Skin epidermis (tissue), 12 donors: Measurements from ENCODE around the gene COG3.

Experiments
- H3K27ac ChIP-seq, 21 experiments: fragments of 200-600 bp; sonication (generic) in 11 of 21; one replicate each; pipeline ENCODE4 v1.5.0; 2020; ENCODE audit warnings: mild to moderate bottlenecking in 3 of 21, inconsistent platforms in 2 of 21, moderate library complexity in 2 of 21
- H3K4me3 ChIP-seq, 7 experiments: fragments of 200-600 bp; sonication (generic) in 2 of 7; one replicate each; pipeline ENCODE4 v1.5.0; 2020; ENCODE audit warnings: inconsistent platforms in 2 of 7, mild to moderate bottlenecking in 2 of 7, moderate library complexity in 1 of 7

Gene COG3

GRCh38 chr13:45540195-45540594, 75.5 kb downstream of the COG3 start:
- H3K27ac ChIP-seq, result no peak overlapping the region

GRCh38 chr13:45540864-45541263, 76.1 kb downstream of the COG3 start:
- no peak overlapping the region for H3K4me3 ChIP-seq
- no peak overlapping the region for H3K27ac ChIP-seq

More at GRCh38 chr13:45540195-45540594, 75.5 kb downstream of the COG3 start:
- no peak overlapping the region for H3K4me3 ChIP-seq

GRCh38 chr13:45541806-45542205, 77.1 kb downstream of the COG3 start:
- no peak overlapping the region for H3K4me3 ChIP-seq
- H3K27ac ChIP-seq, result no peak overlapping the region

GRCh38 chr13:45542391-45542790, 77.7 kb downstream of the COG3 start:
- H3K27ac ChIP-seq, result no peak overlapping the region
- no peak overlapping the region for H3K4me3 ChIP-seq

GRCh38 chr13:45542878-45543277, 78.1 kb downstream of the COG3 start:
- no peak overlapping the region for H3K27ac ChIP-seq
- H3K4me3 ChIP-seq, result no peak overlapping the region

GRCh38 chr13:45544520-45544919, 79.8 kb downstream of the COG3 start:
- no peak overlapping the region for H3K27ac ChIP-seq
- no peak overlapping the region for H3K4me3 ChIP-seq

- H3K4me3 ChIP-seq, result no peak overlapping the region
- no peak overlapping the region for H3K27ac ChIP-seq
Measured at GRCh38 chr13:45545686-45546409, 81.1 kb downstream of the COG3 start.

GRCh38 chr13:45546410-45546765, 81.6 kb downstream of the COG3 start:
- H3K4me3 ChIP-seq, result no peak overlapping the region

GRCh38 chr13:45548281-45548680, 83.5 kb downstream of the COG3 start:
- Histone ChIP-seq H3K4me3 (no peak overlapping the region), H3K27ac (no peak overlapping the region)

More at GRCh38 chr13:45546410-45546765, 81.6 kb downstream of the COG3 start:
- no peak overlapping the region for H3K27ac ChIP-seq

GRCh38 chr13:45554604-45555109, 89.9 kb downstream of the COG3 start:
- no peak overlapping the region for H3K27ac ChIP-seq
- H3K4me3 ChIP-seq, result no peak overlapping the region

GRCh38 chr13:45564133-45564776, 99.5 kb downstream of the COG3 start:
- Histone ChIP-seq H3K4me3 (no peak overlapping the region), H3K27ac (no peak overlapping the region)

GRCh38 chr13:45565331-45565730, 100.6 kb downstream of the COG3 start:
- no peak overlapping the region for H3K4me3 ChIP-seq
- H3K27ac ChIP-seq, result no peak overlapping the region

- no peak overlapping the region for H3K4me3 ChIP-seq
- H3K27ac ChIP-seq, result no peak overlapping the region
Measured at GRCh38 chr13:45575146-45575829, 110.5 kb downstream of the COG3 start.

GRCh38 chr13:45575830-45576180, 111.1 kb downstream of the COG3 start:
- Histone ChIP-seq H3K4me3 (no peak overlapping the region), H3K27ac (no peak overlapping the region)

- no peak overlapping the region for H3K4me3 ChIP-seq
- H3K27ac ChIP-seq, result no peak overlapping the region
Measured at GRCh38 chr13:45576466-45576865, 111.7 kb downstream of the COG3 start.

- no peak overlapping the region for H3K27ac ChIP-seq
Measured at GRCh38 chr13:45582408-45583076, 117.8 kb downstream of the COG3 start.

GRCh38 chr13:45584816-45585215, 120.1 kb downstream of the COG3 start:
- H3K4me3 ChIP-seq, result no peak overlapping the region
- H3K27ac ChIP-seq, result no peak overlapping the region

More at GRCh38 chr13:45582408-45583076, 117.8 kb downstream of the COG3 start:
- no peak overlapping the region for H3K4me3 ChIP-seq
